ENCODE results near the gene MYBPH. TPM values are rescaled to one million over a fixed set of nuclear protein-coding genes. Genes with fewer than 3 reads are reported as not detected.

Gene MYBPH
- total and polyA plus RNA-seq, 2 donors (not counting 1 experiment from before 2014, with no cell fraction given): not detected

DNA sequence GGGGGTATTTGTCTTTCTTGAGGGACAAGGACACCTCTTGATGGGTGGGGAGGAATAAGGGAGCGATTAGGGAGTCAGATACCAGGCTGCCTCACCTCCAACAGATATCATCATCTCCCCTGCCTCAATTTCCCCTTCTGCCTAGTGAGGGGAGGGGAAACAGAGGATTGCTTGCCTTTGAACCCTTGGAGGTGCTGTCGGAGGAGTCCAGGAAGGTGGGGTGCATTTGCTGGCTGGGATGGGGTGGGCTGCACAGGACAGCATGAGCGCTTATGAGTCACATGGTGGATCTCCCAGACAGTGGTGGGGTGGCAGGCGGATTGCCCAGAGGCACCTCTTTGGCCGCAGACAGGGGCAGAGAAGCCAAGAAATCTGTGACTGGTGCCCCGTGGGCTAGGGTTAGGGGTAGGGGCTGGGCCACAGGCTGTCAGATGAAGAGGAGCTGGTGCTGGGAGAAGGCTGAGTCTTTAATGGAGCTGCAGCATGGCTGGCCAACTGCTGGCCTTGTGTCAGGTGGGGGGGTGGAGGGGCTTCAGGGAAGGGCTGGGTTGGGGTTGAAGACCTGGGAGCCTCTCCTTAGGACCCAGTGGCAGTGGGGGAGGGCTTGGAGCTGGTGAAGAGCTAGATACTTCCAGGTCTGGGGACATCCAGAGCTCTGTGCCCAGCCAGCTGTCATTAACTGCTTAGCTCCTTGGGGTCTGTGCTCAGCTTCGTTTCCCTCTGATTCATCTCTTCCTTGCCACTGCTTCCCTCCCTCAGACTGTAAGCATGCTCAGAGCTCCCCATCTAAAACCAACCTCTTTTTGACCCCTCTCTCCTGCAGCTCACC, 55.1 kb downstream of the MYBPH start:
- TF ChIP-seq EZH2 (IDR thresholded peaks at IDR 0.05; ENCODE audit: borderline replicate concordance, insufficient read depth, low read depth, low read length, poor library complexity, severe bottlenecking) (no peak), CTCF (IDR thresholded peaks at IDR 0.05) (no peak)
- ATAC-seq (ENCODE audit: low read depth): no peak
- H3K9ac ChIP-seq (ENCODE audit: low read length): no peak overlapping the region
- H3K4me3 ChIP-seq (ENCODE audit: control extremely low read depth in 1 of 5, extremely low read depth in 1 of 5, insufficient read depth in 1 of 5, low read depth in 2 of 5, low read length in 4 of 5): no peak overlapping the region
- H3K27ac Mint-ChIP-seq: no peak overlapping the region
- H2AFZ ChIP-seq (ENCODE audit: insufficient read depth, low read depth, low read length, poor library complexity, severe bottlenecking): no peak overlapping the region
- H3K4me3 Mint-ChIP-seq: no peak overlapping the region
- peaks cover 80% of the 10 kb centered on the region for H3K27me3 Mint-ChIP-seq
- POLR2A ChIA-PET: no interaction called here
- no peak overlapping the region for H3K27ac ChIP-seq (ENCODE audit: low read length in 2 of 2)
- H3K9me3 Mint-ChIP-seq (ENCODE audit: insufficient read depth): no peaks in the 10 kb centered on the region
- peaks cover 0 to 40% (median 14%) of the 10 kb centered on the region in 4 experiments for H3K27me3 ChIP-seq (replicated peaks in 1 of 4; ENCODE audit: control extremely low read depth in 1 of 4, control insufficient read depth in 3 of 4, insufficient read depth in 4 of 4, low read length in 3 of 4)
- no peaks in the 10 kb centered on the region for H3K79me2 ChIP-seq (ENCODE audit: control insufficient read depth, insufficient read depth, low read length)
- H3K4me1 ChIP-seq (ENCODE audit: control insufficient read depth in 2 of 2, insufficient read depth in 2 of 2, low read length in 2 of 2): no peaks in the 10 kb centered on the region
- no peak overlapping the region for H3K4me2 ChIP-seq (replicated peaks; ENCODE audit: low read depth, low read length, poor library complexity, severe bottlenecking)
- intact Hi-C loops (cut with micrococcal nuclease): no loop called here
- DNase-seq: no peak
- no peaks in the 10 kb centered on the region for H4K20me1 ChIP-seq (ENCODE audit: control insufficient read depth, insufficient read depth, low read length, poor library complexity, severe bottlenecking)
- CTCF ChIA-PET: no interaction called here
- no peaks in the 10 kb centered on the region for H3K9me3 ChIP-seq (ENCODE audit: control extremely low read depth in 1 of 3, control insufficient read depth in 2 of 3, insufficient read depth in 1 of 3, low read length in 2 of 3)
- WGBS (ENCODE audit: insufficient coverage): 69% methylated on average over 6 of the region's 7 CpGs
- H3K36me3 ChIP-seq (replicated peaks in 1 of 2; ENCODE audit: control extremely low read depth in 1 of 2, control insufficient read depth in 1 of 2, extremely low read depth in 1 of 2, insufficient read depth in 2 of 2, low read length in 1 of 2): no peaks in the 10 kb centered on the region
- H3K4me1 Mint-ChIP-seq: peaks cover 5% of the 10 kb centered on the region

Other genes with a start within 250 kb of the MYBPH start
- 25.5 and 26.1 TPM in 2 replicates for gene KLHL12, start 248.6 kb downstream of the MYBPH start, total RNA-seq
- gene KLHL12, start 248.6 kb downstream of the MYBPH start, polyA plus RNA-seq: 14.6 and 21.0 TPM in 2 replicates
- 44.2 and 46.6 TPM in 2 replicates for gene ADIPOR1, start 217.5 kb downstream of the MYBPH start, total RNA-seq
- 49.5 and 67.5 TPM in 2 replicates for gene ADIPOR1, start 217.5 kb downstream of the MYBPH start, polyA plus RNA-seq
- 32.6 and 33.6 TPM in 2 replicates for gene CYB5R1, start 208.6 kb downstream of the MYBPH start, total RNA-seq
- 30.4 and 37.3 TPM in 2 replicates for gene CYB5R1, start 208.6 kb downstream of the MYBPH start, polyA plus RNA-seq
- 64.8 and 65.2 TPM in 2 replicates for gene TMEM183A, start 168.5 kb downstream of the MYBPH start, total RNA-seq
- 61.2 and 103 TPM in 2 replicates for gene TMEM183A, start 168.5 kb downstream of the MYBPH start, polyA plus RNA-seq
- 0.62 and 0.75 TPM in 2 replicates for gene PPFIA4, start 149.3 kb downstream of the MYBPH start, total RNA-seq
- 0.09 and 0.30 TPM in 2 replicates for gene PPFIA4, start 149.3 kb downstream of the MYBPH start, polyA plus RNA-seq
- not detected in 2 replicates for gene MYOG, start 89.8 kb downstream of the MYBPH start, total RNA-seq
- gene MYOG, start 89.8 kb downstream of the MYBPH start, polyA plus RNA-seq: not detected in 2 replicates
- gene ADORA1, start 48.1 kb downstream of the MYBPH start, total RNA-seq: not detected in 2 replicates
- not detected in 2 replicates for gene ADORA1, start 48.1 kb downstream of the MYBPH start, polyA plus RNA-seq
- gene CHI3L1, start 10.9 kb upstream of the MYBPH start, total RNA-seq: 0.15 TPM in 1 of 2 replicates, not detected in the other
- gene CHI3L1, start 10.9 kb upstream of the MYBPH start, polyA plus RNA-seq: not detected in 2 replicates
- gene CHIT1, start 53.8 kb upstream of the MYBPH start, total RNA-seq: 8.2 and 11.9 TPM in 2 replicates
- 2.0 and 4.8 TPM in 2 replicates for gene CHIT1, start 53.8 kb upstream of the MYBPH start, polyA plus RNA-seq
- gene BTG2, start 129.7 kb upstream of the MYBPH start, total RNA-seq: 505 and 508 TPM in 2 replicates
- 300 and 778 TPM in 2 replicates for gene BTG2, start 129.7 kb upstream of the MYBPH start, polyA plus RNA-seq
- not detected in 2 replicates for gene FMOD, start 175.3 kb upstream of the MYBPH start, total RNA-seq
- not detected in 2 replicates for gene FMOD, start 175.3 kb upstream of the MYBPH start, polyA plus RNA-seq

All from B cell (primary cell).